GM19035 (cell line): ENCODE results near the gene CNTNAP3.
"Not testable (repeated sequence)": the region's sequence is repeated elsewhere in the genome, so short reads cannot be mapped to it uniquely, and the experiment has no call there.

Experiments used
- ATAC-seq: cut with Tn5 transposase; IDR thresholded peaks from one replicate; pipeline ENCODE4 v1.9.1; 2021; ENCODE audit not compliant: unreplicated experiment

CNTNAP3 gene

GRCh38 chr9:39287980-39288379 is at the start of gene CNTNAP3:
TSS of gene CNTNAP3 (minus strand) at chr9:39288167. CDS start at chr9:39288064, 103 bp downstream.
- not testable (repeated sequence) for ATAC-seq

GRCh38 chr9:39279995-39280394 is 8.0 kb downstream of the CNTNAP3 start:
- not testable (repeated sequence) for ATAC-seq

GRCh38 chr9:39242513-39242912 is 45.5 kb downstream of the CNTNAP3 start:
- ATAC-seq = not testable (repeated sequence)

DNA sequence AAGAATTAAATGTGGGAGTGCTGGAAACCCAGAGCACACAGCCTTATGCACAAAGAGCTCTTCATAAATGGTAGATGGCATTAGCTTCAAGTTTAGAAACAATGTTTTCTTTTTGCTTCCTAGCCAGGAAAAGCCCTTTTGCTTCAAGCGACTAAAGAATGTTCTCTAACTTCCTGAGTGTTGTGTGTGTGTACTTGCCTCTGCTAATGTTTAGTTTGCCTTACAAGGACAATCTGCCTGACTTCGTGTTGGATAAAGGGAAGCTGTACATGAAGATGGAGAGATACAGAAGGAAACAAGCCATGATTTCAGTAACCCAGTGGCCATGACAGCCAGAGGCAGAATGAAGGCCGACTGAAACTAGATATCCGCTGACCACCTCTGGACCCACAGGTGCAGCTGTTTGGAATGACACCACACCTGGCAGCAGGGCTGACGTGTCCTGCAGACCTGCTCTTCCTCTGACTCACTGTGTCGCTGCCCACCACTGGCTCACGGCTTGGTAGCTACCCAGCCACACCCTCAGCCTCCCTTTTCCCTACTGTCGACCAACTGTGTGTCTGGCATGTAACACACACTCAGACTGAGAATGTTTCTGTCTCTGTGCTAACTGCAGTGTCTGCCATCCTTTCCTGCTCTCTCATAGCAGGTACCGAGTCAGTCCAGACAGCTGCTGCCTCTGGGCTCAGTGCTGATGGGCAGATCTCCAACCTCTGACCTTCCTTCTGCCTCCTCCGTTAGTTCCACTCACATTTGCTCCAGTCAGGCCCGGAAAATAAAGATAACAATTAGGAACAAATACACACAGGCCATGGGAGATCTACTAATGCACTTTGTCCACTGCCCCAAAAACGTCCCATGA is 55.6 kb downstream of the CNTNAP3 start:
- not testable (repeated sequence) for ATAC-seq

- ATAC-seq = not testable (repeated sequence)
Measured at GRCh38 chr9:39215976-39216375, 72.0 kb downstream of the CNTNAP3 start.

- ATAC-seq = not testable (repeated sequence)
Measured at GRCh38 chr9:39209773-39210172, 78.2 kb downstream of the CNTNAP3 start.

GRCh38 chr9:39206643-39207042 is 81.3 kb downstream of the CNTNAP3 start:
- ATAC-seq = not testable (repeated sequence)

DNA sequence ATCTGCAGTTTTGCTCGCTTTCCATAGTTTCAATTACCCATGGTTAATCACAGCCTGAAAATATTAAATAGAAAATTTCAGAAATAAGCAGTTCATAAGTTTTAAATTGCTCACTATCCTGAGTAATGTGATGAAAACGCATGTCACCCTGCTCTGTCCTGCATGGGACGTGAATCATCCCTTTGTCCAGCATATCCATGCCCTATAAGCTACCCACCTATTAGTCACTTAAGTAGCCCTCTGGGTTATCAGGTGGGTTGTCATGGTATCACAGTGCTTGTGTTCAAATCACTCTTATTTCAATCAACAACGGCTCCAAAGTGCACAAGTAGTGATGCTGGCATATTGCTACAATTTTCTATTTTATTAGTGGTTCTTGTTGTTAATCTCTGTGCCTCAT is 82.1 kb downstream of the CNTNAP3 start:
- ATAC-seq = not testable (repeated sequence)

GRCh38 chr9:39200412-39200811 is 87.6 kb downstream of the CNTNAP3 start:
- not testable (repeated sequence) for ATAC-seq

DNA sequence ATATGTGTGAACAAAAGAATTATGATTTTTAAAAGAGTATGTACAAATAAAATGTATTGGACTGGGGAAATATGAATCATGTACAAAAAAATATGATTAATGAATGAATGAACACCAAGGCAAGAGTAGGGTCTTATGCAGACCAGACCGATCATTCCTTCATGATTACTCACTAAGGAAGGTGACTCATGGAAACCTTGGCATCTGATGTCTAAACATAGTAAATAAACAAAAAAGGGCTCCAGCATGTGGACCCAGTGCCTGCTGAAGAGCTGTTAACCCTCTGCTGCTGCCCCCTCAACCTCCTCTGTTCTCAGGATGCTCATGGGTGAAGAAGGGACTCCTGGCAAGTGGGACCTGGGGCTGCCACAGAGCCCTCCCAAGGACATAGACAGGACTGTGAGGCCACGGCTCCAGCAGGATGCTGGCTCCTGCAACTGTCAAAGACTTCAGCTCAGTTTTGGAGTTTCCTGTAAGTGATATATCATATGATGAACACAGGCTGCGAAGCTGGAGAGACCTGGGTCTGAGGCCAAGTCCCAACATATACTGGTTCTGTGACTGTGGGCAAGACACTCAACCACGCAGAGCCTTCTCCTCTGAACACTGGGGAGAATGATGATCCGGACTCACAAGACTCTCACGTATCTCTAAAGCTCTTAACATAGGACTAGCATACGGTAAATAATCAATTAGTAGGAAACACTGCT is 89.8 kb downstream of the CNTNAP3 start:
- not testable (repeated sequence) for ATAC-seq

DNA sequence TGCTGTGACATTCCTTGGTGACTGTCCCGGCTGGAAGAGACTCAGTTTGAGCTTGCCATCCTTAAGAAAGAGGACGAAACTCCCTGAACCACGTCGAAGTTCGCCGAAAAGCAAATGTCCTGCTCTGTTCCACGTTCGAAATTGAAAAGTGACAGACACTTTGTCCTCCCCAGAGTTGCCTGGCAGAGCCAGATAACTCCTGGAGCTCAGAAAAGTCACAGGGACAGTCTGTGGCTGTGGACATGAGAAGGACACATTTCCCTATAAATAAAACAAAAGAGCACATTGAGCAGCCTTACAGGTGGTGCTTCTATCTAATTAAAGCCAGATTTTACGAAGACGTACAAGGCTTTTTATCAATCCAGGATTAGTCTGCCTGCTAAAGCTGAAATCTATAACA is 116.6 kb downstream of the CNTNAP3 start:
- ATAC-seq = not testable (repeated sequence)

DNA sequence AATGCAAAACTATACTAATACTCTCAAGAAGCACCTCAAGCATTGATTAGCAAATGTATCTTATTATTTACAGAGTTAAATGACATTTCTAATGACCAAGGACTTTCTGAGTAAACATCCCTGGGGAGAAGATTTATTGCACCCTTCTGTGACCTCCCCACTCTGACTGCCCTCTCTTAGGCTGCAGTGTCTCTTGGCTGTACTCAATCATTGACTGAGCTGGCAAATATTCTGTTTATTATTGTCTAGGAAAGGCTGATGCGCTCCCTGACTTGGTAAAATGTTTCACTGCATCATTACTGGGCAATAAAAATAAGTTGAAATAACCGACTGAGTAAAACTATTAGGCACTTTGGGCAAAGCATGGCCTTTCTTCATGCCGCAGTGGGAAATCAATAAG is 130.3 kb downstream of the CNTNAP3 start:
- ATAC-seq = not testable (repeated sequence)

- ATAC-seq = not testable (repeated sequence)
Measured at GRCh38 chr9:39132826-39133552, 155.0 kb downstream of the CNTNAP3 start.

GRCh38 chr9:39121401-39121800 is 166.6 kb downstream of the CNTNAP3 start:
- not testable (repeated sequence) for ATAC-seq

DNA sequence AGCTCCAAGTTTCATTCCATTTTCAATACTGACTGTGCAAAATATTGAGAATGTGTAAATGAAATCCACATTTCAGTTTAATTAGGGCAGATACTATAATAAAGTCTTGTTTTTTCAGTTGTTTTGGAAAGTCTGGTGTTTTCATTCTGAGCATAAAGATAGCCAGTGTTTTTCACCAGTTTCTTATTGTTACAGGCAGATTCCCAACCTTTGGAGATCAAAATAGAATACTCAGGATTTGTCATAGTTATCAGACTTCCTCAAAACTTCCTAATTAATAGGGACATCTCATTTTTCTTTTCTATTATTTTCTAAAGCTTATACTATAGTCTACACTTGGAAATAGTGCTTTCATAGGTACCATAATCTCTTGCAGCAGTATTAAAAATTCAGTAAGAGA is 176.2 kb downstream of the CNTNAP3 start:
- not testable (repeated sequence) for ATAC-seq

- ATAC-seq = no peak
Measured at GRCh38 chr9:39108145-39108544, 179.8 kb downstream of the CNTNAP3 start.

GRCh38 chr9:39097208-39097607 is 190.8 kb downstream of the CNTNAP3 start:
- ATAC-seq = not testable (repeated sequence)

DNA sequence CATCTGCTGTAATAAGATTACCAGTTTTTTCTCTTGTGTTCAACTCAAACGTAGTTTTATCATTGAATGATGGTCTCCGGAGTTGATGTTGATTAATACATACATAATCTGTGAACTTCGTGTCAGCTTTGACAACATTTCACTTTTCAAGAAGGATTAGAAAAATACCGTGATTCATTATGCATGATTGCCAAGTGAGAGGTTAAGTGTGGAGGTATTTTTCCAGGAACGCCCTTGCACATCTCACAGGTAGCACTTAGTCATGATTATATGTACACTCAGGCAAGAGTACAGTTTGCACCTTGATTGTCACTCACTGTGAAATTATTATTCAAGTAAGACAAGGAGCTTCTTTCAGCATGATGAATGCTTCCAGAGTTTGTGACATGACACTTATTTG is 202.7 kb downstream of the CNTNAP3 start:
- ATAC-seq = not testable (repeated sequence)

DNA sequence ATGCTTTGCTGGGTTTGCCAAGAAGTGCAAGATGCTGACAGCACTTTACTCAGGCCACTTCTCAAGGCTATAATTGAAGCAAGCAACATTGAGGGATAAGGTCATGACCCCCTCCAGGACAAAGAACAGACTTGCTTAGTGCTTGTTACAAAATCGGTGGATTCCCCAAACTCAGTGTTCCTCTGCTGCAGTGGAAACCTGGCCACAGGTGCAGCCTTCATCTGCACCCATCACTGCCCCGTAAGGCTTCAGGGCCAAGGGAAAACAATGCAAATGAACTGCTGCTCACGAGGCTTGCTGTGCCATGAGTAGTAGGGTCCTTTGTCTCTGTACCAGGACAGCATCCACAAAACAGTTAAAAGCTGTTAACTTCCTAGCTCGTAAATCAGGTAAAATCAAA is 205.4 kb downstream of the CNTNAP3 start:
- ATAC-seq = not testable (repeated sequence)

DNA sequence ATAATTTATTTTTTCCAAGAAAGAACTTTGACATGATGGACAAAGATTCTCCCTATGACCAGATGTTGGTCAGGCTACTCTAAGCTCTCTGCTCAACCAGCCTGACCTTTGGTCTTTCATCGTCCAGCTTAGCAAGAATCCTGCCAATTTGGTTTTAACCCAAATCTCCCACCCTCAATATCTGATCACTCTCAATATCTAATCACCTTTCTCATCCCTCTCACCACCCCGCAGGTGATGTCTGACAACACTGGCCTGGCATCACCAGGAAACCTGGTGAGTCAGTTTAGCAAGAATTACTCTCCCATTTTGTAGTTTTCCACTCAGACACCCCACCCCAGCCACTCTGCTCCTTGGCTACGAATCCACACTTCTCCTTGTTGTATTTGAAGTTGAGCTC is 207.9 kb downstream of the CNTNAP3 start:
- ATAC-seq = not testable (repeated sequence)

DNA sequence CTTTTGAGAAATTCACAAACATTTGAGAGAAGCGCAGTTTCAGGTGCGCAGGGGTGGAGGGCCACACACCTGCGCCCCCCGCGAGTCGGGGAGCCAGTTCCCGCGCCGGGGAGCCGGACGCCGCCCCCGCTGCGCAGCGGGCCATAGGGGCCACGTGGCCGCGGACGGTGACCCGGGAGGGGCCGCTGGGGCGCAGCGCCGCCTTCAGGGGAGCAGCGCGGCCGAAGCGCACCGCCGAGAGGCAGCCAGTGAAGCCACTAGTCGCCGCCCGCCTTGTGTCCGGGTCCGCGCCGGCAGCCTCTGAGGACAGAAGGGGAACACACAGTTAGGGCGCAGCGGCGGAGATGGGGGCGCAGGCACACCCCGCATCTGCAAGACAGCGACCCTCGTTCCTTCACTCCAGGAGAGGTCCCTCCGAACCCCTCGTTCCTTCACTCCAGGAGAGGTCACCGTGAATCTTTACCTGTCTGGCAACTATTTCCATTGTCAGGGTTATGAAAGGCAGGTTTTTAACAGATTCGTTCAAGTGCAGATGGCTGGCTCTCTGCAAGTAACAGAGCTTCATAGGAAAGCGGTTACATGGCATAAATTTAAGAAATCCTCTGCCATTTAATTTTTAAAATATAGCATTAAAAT is 209.2 kb downstream of the CNTNAP3 start:
- ATAC-seq = not testable (repeated sequence)
